ENCODE results near the gene MPP7. TPM values are rescaled to one million over a fixed set of nuclear protein-coding genes. Genes with fewer than 3 reads are reported as not detected.

Gene MPP7
- total RNA-seq, 4 donors from 2014 or later, result 30.3 to 59.1 (median 49.3) TPM

- no peak for TF ChIP-seq CTCF (IDR thresholded peaks at IDR 0.05)
- TF ChIP-seq POLR2AphosphoS5 (IDR thresholded peaks at IDR 0.05), result peak in 1 of 2 donors; percentile 52
- no peak for TF ChIP-seq EP300 (IDR thresholded peaks at IDR 0.05)
- intact Hi-C loops (cut with DNase I), result no loop called here
- Histone ChIP-seq H3K27me3 (no peaks in the 10 kb centered on the region), H3K9me3 (no peaks in the 10 kb centered on the region), H3K4me3 (no peak overlapping the region), H3K4me1 (peaks cover 18 to 72% (median 57%) of the 10 kb centered on the region in 4 donors), H3K27ac (replicated peaks in 1 of 4) (peak overlapping the region; percentile 46 to 80 (median 58)), H3K36me3 (no peaks in the 10 kb centered on the region)
- DNase-seq (ENCODE audit: extremely low spot score), result peak; percentile 55
- 82% methylated on average over 3 of the region's 3 CpGs for WGBS
Observed at GRCh38 chr10:28280652-28281051, 22.2 kb downstream of the MPP7 start.

DNA sequence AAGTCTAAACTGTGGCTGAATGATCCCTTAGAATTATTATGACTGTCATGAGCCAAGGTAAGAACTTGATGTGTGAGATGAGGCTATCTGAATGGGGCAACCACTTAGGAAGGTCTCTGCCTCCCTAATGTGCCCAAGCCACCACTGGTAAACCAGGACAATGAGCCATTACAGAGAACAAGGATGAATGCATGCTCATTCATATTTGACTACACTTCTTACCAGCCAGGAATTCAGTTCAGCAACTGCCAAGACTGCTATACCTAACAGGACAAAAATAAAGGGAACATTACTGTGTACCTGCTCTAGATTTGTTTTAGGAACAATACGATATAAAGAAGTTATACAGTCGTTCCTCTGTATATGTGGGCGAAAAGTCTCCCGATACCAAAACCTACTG, 23.0 kb downstream of the MPP7 start:
- H3K4me1 ChIP-seq, result peaks cover 18 to 64% (median 52%) of the 10 kb centered on the region in 4 donors
- no peak overlapping the region for H3K4me3 ChIP-seq
- peak overlapping the region in 3 of 4 donors; percentile 17 to 80 (median 68) for H3K27ac ChIP-seq (replicated peaks in 1 of 4)
- WGBS, result 74% methylated on average over 4 of the region's 4 CpGs
- intact Hi-C loops (cut with DNase I), result no loop called here
- peak; percentile 3 for DNase-seq (ENCODE audit: extremely low spot score)
- no peak for TF ChIP-seq CTCF (IDR thresholded peaks at IDR 0.05)
- no peak for TF ChIP-seq POLR2AphosphoS5 (IDR thresholded peaks at IDR 0.05)
- no peak for TF ChIP-seq POLR2A (IDR thresholded peaks at IDR 0.05; ENCODE audit: low read depth)
- TF ChIP-seq EP300 (IDR thresholded peaks at IDR 0.05), result no peak
- no peaks in the 10 kb centered on the region for H3K9me3 ChIP-seq
- no peaks in the 10 kb centered on the region for H3K36me3 ChIP-seq
- no peaks in the 10 kb centered on the region for H3K27me3 ChIP-seq

DNA sequence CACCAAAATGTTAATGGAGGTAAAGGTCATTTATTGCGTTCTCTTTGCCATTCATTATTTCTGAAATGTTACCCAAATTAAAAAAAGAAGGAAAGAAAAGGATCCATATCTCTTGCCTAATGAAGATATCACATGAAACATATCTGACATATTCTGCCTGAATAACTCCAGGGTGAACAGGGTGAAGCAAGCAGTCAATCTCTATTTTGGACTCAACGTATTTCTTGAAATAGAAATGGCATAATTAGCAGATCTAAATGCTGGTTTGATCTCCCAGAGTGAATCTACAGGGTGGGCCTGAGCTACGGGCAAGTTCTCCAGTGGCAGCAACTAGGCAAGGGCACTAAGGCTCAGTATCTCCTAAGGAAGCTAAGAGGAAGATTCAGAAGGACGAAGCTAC, 24.0 kb downstream of the MPP7 start:
- Histone ChIP-seq H3K27ac (replicated peaks in 1 of 4) (peak overlapping the region in 1 of 4 donors; percentile 80), H3K4me3 (no peak overlapping the region), H3K4me1 (peaks cover 12 to 54% (median 42%) of the 10 kb centered on the region in 4 donors), H3K9me3 (no peaks in the 10 kb centered on the region), H3K36me3 (no peaks in the 10 kb centered on the region), H3K27me3 (no peaks in the 10 kb centered on the region)
- no peak for DNase-seq (ENCODE audit: extremely low spot score)
- WGBS, result 70% methylated on average over 4 of the region's 4 CpGs
- intact Hi-C loops (cut with DNase I), result no loop called here
- TF ChIP-seq POLR2A (IDR thresholded peaks at IDR 0.05; ENCODE audit: low read depth) (no peak), CTCF (IDR thresholded peaks at IDR 0.05) (no peak), EP300 (IDR thresholded peaks at IDR 0.05) (no peak), POLR2AphosphoS5 (IDR thresholded peaks at IDR 0.05) (no peak)

DNA sequence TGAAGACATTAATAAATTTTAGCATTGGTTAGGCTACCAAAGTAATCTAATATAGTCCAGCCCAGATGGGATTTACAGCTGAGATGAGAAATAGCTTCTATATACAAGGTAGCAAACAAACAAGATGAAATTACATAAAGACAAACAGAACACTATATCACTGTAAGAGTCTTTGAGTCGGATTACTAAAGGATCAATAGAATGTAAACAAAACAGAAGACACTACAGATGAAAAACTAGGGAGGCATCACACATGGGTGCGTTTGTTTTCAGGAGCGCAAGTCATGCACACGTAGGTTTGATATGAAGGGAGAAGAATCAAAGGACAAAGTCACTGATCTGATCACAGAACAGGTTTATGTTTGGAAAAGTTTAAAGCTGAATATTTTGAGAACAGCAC, 26.5 kb downstream of the MPP7 start:
- Histone ChIP-seq H3K27ac (replicated peaks in 1 of 4) (no peak overlapping the region), H3K36me3 (no peaks in the 10 kb centered on the region), H3K27me3 (no peaks in the 10 kb centered on the region), H3K4me1 (peaks cover 12 to 31% (median 21%) of the 10 kb centered on the region in 4 donors), H3K4me3 (no peak overlapping the region), H3K9me3 (no peaks in the 10 kb centered on the region)
- intact Hi-C loops (cut with DNase I), result no loop called here
- WGBS, result 85% methylated on average over 4 of the region's 4 CpGs
- no peak for DNase-seq (ENCODE audit: extremely low spot score)
- TF ChIP-seq POLR2A (IDR thresholded peaks at IDR 0.05; ENCODE audit: low read depth) (no peak), POLR2AphosphoS5 (IDR thresholded peaks at IDR 0.05) (no peak), EP300 (IDR thresholded peaks at IDR 0.05) (no peak), CTCF (IDR thresholded peaks at IDR 0.05) (no peak)

DNA sequence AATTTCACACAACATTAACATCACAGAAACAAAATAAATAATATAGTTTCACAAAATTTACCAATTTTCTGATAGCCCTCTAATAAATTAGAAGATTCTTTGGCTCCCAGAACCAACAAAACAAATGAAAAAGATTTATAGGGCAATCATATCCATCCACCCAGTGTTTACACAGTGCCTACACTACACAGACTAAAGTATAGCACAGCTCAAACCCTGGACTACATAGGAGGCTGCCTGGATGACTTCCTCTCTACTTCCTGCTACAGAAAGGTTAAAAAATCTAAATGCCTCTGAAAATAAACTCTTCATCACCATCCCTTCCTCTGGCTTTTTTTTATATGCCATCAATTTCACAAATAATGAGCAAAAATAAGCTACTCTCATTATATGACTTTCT, 28.4 kb downstream of the MPP7 start:
- intact Hi-C loops (cut with DNase I), result no loop called here
- no peak overlapping the region for H3K4me3 ChIP-seq
- TF ChIP-seq POLR2AphosphoS5 (IDR thresholded peaks at IDR 0.05) (no peak), CTCF (IDR thresholded peaks at IDR 0.05) (no peak)

More for the DNA sequence above, 28.4 kb downstream of the MPP7 start:
- no peaks in the 10 kb centered on the region for H3K9me3 ChIP-seq
- peaks cover 4 to 16% (median 9%) of the 10 kb centered on the region in 4 donors for H3K4me1 ChIP-seq
- H3K27ac ChIP-seq (replicated peaks in 1 of 4), result no peak overlapping the region
- H3K36me3 ChIP-seq, result no peaks in the 10 kb centered on the region
- no peaks in the 10 kb centered on the region for H3K27me3 ChIP-seq
- DNase-seq (ENCODE audit: extremely low spot score), result no peak

All from esophagus muscularis mucosa (tissue), 4 donors.